SU-DHL-6 (cell line): ENCODE measurements around the gene PGA4.

Experiments
- H2AFZ ChIP-seq: fragments of 200-600 bp; sonication (generic); 2 replicates; pipeline ENCODE4 v1.6.1; 2014; ENCODE audit warnings: low read depth, mild to moderate bottlenecking, moderate library complexity, mixed read lengths, antibody characterized with exemption, low read length; ENCODE audit not compliant: severe bottlenecking
- H3F3A ChIP-seq: fragments of 200-600 bp; shearing (Covaris generic); 2 replicates; pipeline ENCODE4 v1.6.0; 2016; ENCODE audit warnings: antibody characterized with exemption, mild to moderate bottlenecking; ENCODE audit not compliant: insufficient read depth
- H3K27ac ChIP-seq: fragments of 200-600 bp; sonication (generic); 2 replicates; pipeline ENCODE4 v1.5.1; 2016; ENCODE audit warnings: low read depth, mild to moderate bottlenecking, low read length, moderate library complexity, mixed read lengths
- H3K27me3 ChIP-seq: fragments of 200-600 bp; sonication (generic), shearing (Covaris generic); 2 replicates; pipeline ENCODE4 v1.6.0; 2014; ENCODE audit warnings: mild to moderate bottlenecking, low read length
- H3K36me3 ChIP-seq: fragments of 200-600 bp; sonication (generic); 2 replicates; pipeline ENCODE4 v1.6.1; 2014; ENCODE audit warnings: mild to moderate bottlenecking, low read length, mixed read lengths
- H3K4me2 ChIP-seq: fragments of 300-600, 200-600 bp; shearing (Covaris generic), sonication (generic); 2 replicates; pipeline ENCODE4 v1.6.0; 2014; ENCODE audit warnings: low read length, low read depth, mild to moderate bottlenecking; ENCODE audit not compliant: poor library complexity, severe bottlenecking
- H3K4me3 ChIP-seq: fragments of 200-600 bp; sonication (generic); 2 replicates; pipeline ENCODE4 v1.5.1; 2014; ENCODE audit warnings: antibody characterized with exemption, low read length, mild to moderate bottlenecking, mixed read lengths; ENCODE audit not compliant: insufficient read depth, poor library complexity, severe bottlenecking
- H3K79me2 ChIP-seq: fragments of 200-600 bp; sonication (generic); 2 replicates; pipeline ENCODE4 v1.6.1; 2014; ENCODE audit warnings: mild to moderate bottlenecking, low read length, moderate library complexity; ENCODE audit not compliant: insufficient read depth
- H3K9ac ChIP-seq: fragments of 200-600 bp; sonication (generic); 2 replicates; pipeline ENCODE4 v1.7.0; 2014; ENCODE audit warnings: mild to moderate bottlenecking, low read length
- H3K9me2 ChIP-seq: fragments of 200-600 bp; sonication (generic); replicated peaks from 2 replicates; pipeline ENCODE4 v1.6.1; 2014; ENCODE audit warnings: low read length; ENCODE audit not compliant: insufficient read depth
- H3K9me3 ChIP-seq: fragments of 200-600 bp; sonication (generic); 2 replicates; pipeline ENCODE4 v1.6.1; 2014; ENCODE audit warnings: low read length, mixed read lengths; ENCODE audit not compliant: insufficient read depth
- H4K20me1 ChIP-seq: fragments of 200-600 bp; sonication (generic); 2 replicates; pipeline ENCODE4 v1.6.1; 2014; ENCODE audit warnings: low read depth, mild to moderate bottlenecking, antibody characterized with exemption, low read length, moderate library complexity, mixed read lengths
- EZH2phosphoT487 ChIP-seq: fragments of 200-600 bp; sonication (generic), shearing (Covaris generic); conservative IDR thresholded peaks from 2 replicates; pipeline ENCODE4 v1.6.1; 2018; ENCODE audit warnings: mild to moderate bottlenecking, antibody characterized with exemption, low read length, moderate library complexity, mixed read lengths
- TF ChIP-seq, protein P1 (sequence below): fragments of 200-600 bp; sonication (generic); IDR thresholded peaks from one replicate; pipeline ENCODE4 v1.5.1; 2017; ENCODE audit warnings: antibody characterized with exemption, mild to moderate bottlenecking, low read length, moderate library complexity; ENCODE audit not compliant: insufficient read depth, poor library complexity, severe bottlenecking

The PGA4 gene

DNA sequence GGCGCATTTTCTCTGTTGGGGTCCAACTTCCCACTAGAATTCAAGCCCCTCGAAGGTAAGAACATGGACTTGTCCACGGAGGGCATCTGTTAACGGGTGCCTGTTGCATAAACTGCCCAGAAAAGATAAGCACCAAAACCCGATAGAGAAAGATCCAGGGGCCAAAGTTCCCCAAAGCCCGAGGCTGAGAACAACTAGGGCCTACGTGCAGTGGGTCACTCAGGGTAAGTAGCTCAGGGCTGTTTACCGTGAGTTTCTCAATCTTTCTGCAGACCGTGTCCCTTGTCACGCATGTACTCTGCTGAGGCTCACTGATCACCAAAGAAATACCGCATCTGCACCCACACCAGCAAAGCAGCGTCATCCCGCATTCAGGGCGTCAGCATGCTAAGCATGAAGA is 43.2 kb downstream of the PGA4 start:
- no peaks in the 10 kb centered on the region; the same call in 1 of the 2 replicates for H3K36me3 ChIP-seq
- H3K9ac ChIP-seq: no peak overlapping the region
- H4K20me1 ChIP-seq: no peaks in the 10 kb centered on the region
- H3K9me3 ChIP-seq: no peaks in the 10 kb centered on the region
- no peak overlapping the region for H3K4me3 ChIP-seq
- no peak overlapping the region for H3K27ac ChIP-seq
- H3K4me2 ChIP-seq: no peak overlapping the region
- TF ChIP-seq EZH2phosphoT487: no peak
- TF ChIP-seq, protein P1, sequence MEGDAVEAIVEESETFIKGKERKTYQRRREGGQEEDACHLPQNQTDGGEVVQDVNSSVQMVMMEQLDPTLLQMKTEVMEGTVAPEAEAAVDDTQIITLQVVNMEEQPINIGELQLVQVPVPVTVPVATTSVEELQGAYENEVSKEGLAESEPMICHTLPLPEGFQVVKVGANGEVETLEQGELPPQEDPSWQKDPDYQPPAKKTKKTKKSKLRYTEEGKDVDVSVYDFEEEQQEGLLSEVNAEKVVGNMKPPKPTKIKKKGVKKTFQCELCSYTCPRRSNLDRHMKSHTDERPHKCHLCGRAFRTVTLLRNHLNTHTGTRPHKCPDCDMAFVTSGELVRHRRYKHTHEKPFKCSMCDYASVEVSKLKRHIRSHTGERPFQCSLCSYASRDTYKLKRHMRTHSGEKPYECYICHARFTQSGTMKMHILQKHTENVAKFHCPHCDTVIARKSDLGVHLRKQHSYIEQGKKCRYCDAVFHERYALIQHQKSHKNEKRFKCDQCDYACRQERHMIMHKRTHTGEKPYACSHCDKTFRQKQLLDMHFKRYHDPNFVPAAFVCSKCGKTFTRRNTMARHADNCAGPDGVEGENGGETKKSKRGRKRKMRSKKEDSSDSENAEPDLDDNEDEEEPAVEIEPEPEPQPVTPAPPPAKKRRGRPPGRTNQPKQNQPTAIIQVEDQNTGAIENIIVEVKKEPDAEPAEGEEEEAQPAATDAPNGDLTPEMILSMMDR: no peak
- no peak overlapping the region for H2AFZ ChIP-seq
- no peaks in the 10 kb centered on the region for H3K79me2 ChIP-seq
- no peaks in the 10 kb centered on the region for H3K9me2 ChIP-seq
- H3K27me3 ChIP-seq: no peaks in the 10 kb centered on the region
- H3F3A ChIP-seq: no peaks in the 10 kb centered on the region

DNA sequence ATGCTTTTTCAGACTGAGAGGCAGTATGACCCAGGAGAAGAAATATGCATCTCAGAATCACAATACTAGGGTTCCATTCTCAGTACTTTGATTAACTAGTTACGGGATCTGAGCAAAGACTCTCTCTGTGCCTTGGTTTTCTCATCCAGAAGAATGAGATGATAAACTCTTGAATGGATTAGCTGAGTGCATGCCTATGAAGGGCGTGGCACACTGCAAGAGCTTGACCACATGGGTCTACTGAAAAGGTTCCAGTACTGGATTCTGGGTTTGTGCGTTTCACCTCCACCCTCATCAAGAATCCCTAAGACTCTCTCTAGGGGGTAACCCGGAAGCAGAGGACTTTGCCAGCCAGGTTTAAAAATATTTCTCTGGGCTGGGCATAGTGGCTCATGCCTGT is 44.5 kb downstream of the PGA4 start:
- no peak for TF ChIP-seq EZH2phosphoT487
- TF ChIP-seq, protein P1: no peak
- Histone ChIP-seq H3F3A (no peaks in the 10 kb centered on the region), H3K27ac (no peak overlapping the region), H3K79me2 (no peaks in the 10 kb centered on the region), H3K9me3 (no peaks in the 10 kb centered on the region), H3K9me2 (no peaks in the 10 kb centered on the region), H3K9ac (no peak overlapping the region), H3K27me3 (no peaks in the 10 kb centered on the region), H3K4me3 (no peak overlapping the region), H3K4me2 (no peak overlapping the region), H3K36me3 (no peaks in the 10 kb centered on the region; the same call in 1 of the 2 replicates), H4K20me1 (no peaks in the 10 kb centered on the region), H2AFZ (no peak overlapping the region)

DNA sequence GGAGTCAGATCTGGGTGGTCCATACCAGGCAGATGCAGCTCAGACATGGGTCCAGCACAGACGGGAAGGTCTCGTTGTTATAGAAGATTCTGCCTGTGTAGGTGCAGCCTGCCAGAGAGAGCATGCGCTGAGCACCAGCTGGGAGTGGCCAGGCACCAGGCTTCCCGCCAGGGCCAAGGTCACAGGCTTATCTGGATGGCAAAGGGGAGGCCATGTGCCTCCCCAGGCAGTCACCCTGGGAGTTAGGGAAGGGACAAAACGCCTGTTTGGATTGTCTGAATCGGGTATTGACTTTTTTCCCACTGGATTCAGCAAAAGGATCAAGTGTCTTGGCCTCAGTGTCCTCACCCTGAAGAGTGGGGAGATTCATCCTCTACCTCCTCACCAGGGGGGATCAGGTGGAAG is 45.3 kb downstream of the PGA4 start:
- Histone ChIP-seq H3K27me3 (no peaks in the 10 kb centered on the region), H3F3A (no peaks in the 10 kb centered on the region), H3K36me3 (no peaks in the 10 kb centered on the region; the same call in 1 of the 2 replicates), H3K4me2 (no peak overlapping the region), H4K20me1 (no peaks in the 10 kb centered on the region), H3K4me3 (no peak overlapping the region), H3K9me2 (no peaks in the 10 kb centered on the region), H3K27ac (no peak overlapping the region), H2AFZ (no peak overlapping the region), H3K9me3 (no peaks in the 10 kb centered on the region), H3K79me2 (no peaks in the 10 kb centered on the region), H3K9ac (no peak overlapping the region)
- TF ChIP-seq EZH2phosphoT487: no peak
- TF ChIP-seq, protein P1: no peak
